Mucosa of rectum (tissue), 2 donors: ENCODE measurements around the gene MAP3K10.

Experiments used
- H3K27ac ChIP-seq, 2 donors: one replicate each; pipeline ENCODE4 v1.7.0; 2013; ENCODE audit warnings: inconsistent platforms in 2 of 2, low read depth in 2 of 2, low read length in 2 of 2
- H3K27me3 ChIP-seq, 2 donors: one replicate each; pipeline ENCODE4 v1.7.0; 2013; ENCODE audit warnings: low read length in 2 of 2; ENCODE audit not compliant: control insufficient read depth in 2 of 2, insufficient read depth in 2 of 2
- H3K36me3 ChIP-seq, 2 donors: one replicate each; pipeline ENCODE4 v1.7.0; 2013; ENCODE audit warnings: low read length in 2 of 2; ENCODE audit not compliant: control insufficient read depth in 2 of 2, insufficient read depth in 2 of 2
- H3K4me1 ChIP-seq, 2 donors: one replicate each; pipeline ENCODE4 v1.7.0; 2013; ENCODE audit warnings: low read length in 2 of 2, mild to moderate bottlenecking in 1 of 2; ENCODE audit not compliant: control insufficient read depth in 2 of 2, insufficient read depth in 2 of 2
- H3K4me3 ChIP-seq, 2 donors: one replicate each; pipeline ENCODE4 v1.7.0; 2013; ENCODE audit warnings: low read length in 2 of 2
- H3K9ac ChIP-seq, 2 donors: one replicate each; pipeline ENCODE4 v1.7.0; 2013; ENCODE audit warnings: low read length in 2 of 2, low read depth in 1 of 2, mild to moderate bottlenecking in 1 of 2
- H3K9me3 ChIP-seq, 2 donors: one replicate each; pipeline ENCODE4 v1.7.0; 2013; ENCODE audit warnings: low read length in 2 of 2; ENCODE audit not compliant: control insufficient read depth in 2 of 2
- donor health status: healthy.
- donor health status: Normal muscosa, but diverticular disease.

MAP3K10 gene

DNA sequence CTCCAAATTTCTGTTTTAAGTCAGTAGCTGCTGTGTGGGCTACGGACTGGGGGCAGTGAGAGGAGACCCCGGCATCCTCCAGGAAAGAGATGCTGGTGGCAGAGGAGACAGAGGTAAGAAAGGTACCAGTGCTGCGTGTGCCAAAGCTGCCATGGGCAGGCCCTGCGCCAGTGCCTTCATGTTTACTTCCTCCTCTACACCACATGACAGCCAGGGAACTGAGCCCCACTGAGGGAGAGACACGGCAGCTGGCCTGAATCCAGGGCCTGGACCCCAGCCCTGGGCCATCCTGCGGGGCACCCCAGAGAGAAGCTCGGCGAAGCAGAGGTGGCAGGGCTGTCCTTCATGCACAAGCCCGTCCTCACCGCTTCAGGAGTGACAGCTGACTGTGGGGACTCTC, 58.0 kb downstream of the MAP3K10 start:
- Histone ChIP-seq H3K9ac (no peak overlapping the region), H3K4me1 (no peaks in the 10 kb centered on the region), H3K9me3 (no peaks in the 10 kb centered on the region), H3K4me3 (no peak overlapping the region), H3K36me3 (peaks cover 13 to 24% of the 10 kb centered on the region in 2 donors), H3K27me3 (no peaks in the 10 kb centered on the region), H3K27ac (no peak overlapping the region)

DNA sequence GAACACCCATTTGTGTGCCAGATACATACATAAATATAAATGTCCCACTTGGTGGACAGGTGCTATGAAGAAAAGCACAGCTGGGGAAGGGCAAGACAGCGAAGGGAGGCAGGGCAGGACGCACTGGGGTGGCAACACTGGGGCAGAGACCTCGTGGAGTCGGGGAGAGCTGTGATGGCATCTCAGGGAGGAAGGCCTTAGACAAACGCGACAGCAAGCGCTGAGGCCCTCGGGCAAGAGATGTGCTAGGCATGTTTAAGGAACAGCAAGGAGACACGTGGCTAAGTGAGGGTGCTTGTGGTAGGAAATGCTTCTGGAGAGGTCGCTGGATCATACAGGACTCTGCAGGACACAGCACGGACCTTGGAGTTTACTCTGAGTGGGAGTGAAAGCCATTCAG, 58.6 kb downstream of the MAP3K10 start:
- Histone ChIP-seq H3K4me3 (no peak overlapping the region), H3K27ac (no peak overlapping the region), H3K9ac (no peak overlapping the region), H3K9me3 (no peaks in the 10 kb centered on the region), H3K36me3 (peaks cover 14 to 26% of the 10 kb centered on the region in 2 donors), H3K4me1 (no peaks in the 10 kb centered on the region), H3K27me3 (no peaks in the 10 kb centered on the region)

DNA sequence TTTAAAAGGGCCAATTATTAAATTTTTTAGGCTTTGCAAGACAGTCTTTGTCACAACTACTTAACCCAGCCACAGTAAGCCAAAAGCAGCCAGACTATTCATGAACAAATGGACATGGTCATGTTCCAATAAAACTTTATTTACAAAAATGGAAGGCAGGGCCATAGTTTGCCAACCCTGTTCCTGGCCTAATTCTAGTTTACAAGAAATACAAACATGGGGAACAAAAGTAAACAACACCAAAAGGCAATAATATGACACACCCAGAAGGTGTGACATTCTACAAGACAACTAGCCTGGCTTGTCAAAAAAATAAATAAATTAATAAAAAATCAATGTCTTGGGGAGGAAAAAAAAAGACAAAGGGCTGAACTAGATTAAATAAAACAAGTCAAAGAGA, 60.0 kb downstream of the MAP3K10 start:
- Histone ChIP-seq H3K27me3 (no peaks in the 10 kb centered on the region), H3K36me3 (peaks cover 24 to 40% of the 10 kb centered on the region in 2 donors), H3K4me1 (no peaks in the 10 kb centered on the region), H3K4me3 (no peak overlapping the region), H3K9me3 (no peaks in the 10 kb centered on the region), H3K27ac (no peak overlapping the region), H3K9ac (no peak overlapping the region)

DNA sequence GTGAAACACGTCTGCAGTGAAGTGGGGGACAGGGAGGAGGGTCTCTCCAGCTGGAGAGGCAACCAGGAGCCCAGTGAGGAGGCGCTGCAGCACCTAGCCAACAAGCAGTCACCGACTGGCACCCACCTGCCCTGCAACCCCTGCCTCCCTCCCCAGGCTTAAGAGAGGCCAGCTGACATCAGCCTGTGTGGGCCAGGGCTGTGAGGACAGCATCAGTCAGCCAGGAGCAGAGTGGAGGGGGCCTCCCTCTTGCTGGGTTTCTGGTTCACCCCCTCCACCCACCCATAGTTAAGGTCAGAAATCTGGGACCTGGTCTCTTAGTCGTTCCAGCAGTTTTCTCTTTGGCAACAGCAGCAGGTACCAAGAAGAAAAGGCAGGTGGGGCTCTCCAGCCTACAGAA, 60.8 kb downstream of the MAP3K10 start:
- Histone ChIP-seq H3K36me3 (peaks cover 30 to 48% of the 10 kb centered on the region in 2 donors), H3K9me3 (no peaks in the 10 kb centered on the region), H3K4me3 (no peak overlapping the region), H3K27me3 (no peaks in the 10 kb centered on the region), H3K4me1 (no peaks in the 10 kb centered on the region), H3K9ac (no peak overlapping the region), H3K27ac (no peak overlapping the region)

DNA sequence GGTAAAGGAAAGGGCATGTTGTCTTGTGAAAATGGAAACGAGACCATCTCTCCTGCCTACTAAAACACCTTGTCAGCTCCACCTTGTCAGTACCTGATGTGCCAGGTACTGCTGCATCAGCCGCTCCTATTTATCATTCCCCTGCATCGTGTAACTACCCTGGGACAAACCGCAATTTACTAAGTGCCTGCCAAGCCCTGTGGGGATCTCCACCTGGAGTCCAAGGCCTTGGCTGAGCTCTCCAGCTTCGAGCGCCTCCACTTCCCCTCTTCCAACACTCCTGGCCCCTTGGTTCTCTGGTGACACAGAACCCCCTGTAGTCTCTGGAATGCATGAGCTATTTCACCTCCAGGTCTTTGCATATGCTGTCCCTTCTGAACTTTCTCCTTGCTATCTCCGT, 61.2 kb downstream of the MAP3K10 start:
- no peak overlapping the region for H3K9ac ChIP-seq
- H3K36me3 ChIP-seq: peaks cover 30 to 48% of the 10 kb centered on the region in 2 donors
- H3K27me3 ChIP-seq: no peaks in the 10 kb centered on the region
- no peak overlapping the region for H3K4me3 ChIP-seq
- no peaks in the 10 kb centered on the region for H3K9me3 ChIP-seq
- H3K27ac ChIP-seq: no peak overlapping the region
- no peaks in the 10 kb centered on the region for H3K4me1 ChIP-seq

DNA sequence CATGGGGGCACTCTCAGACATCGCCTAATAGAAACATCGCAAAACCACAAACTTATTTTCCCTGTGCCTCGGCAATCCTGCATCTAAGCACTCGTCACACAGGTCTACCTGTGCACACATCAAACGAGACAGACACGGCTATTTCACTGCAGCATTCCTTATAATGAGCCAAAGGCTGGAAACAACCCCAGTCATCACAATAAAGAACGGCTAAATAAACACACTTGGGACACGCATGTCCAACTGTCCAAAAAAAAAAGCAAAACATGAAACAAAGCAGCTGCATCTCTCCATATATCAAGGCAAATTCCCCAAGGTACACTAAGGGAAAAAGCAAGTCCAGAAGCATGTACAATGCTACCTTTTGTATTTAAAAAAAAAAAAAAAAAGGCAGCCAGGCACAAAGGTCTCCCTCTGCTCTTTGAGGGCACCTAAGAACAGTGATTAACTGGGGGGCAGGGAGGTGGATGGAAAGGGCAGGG, 62.4 kb downstream of the MAP3K10 start:
- Histone ChIP-seq H3K27me3 (no peaks in the 10 kb centered on the region), H3K36me3 (peaks cover 30 to 44% of the 10 kb centered on the region in 2 donors), H3K4me3 (no peak overlapping the region), H3K4me1 (no peaks in the 10 kb centered on the region), H3K9ac (no peak overlapping the region), H3K27ac (no peak overlapping the region), H3K9me3 (no peaks in the 10 kb centered on the region)

DNA sequence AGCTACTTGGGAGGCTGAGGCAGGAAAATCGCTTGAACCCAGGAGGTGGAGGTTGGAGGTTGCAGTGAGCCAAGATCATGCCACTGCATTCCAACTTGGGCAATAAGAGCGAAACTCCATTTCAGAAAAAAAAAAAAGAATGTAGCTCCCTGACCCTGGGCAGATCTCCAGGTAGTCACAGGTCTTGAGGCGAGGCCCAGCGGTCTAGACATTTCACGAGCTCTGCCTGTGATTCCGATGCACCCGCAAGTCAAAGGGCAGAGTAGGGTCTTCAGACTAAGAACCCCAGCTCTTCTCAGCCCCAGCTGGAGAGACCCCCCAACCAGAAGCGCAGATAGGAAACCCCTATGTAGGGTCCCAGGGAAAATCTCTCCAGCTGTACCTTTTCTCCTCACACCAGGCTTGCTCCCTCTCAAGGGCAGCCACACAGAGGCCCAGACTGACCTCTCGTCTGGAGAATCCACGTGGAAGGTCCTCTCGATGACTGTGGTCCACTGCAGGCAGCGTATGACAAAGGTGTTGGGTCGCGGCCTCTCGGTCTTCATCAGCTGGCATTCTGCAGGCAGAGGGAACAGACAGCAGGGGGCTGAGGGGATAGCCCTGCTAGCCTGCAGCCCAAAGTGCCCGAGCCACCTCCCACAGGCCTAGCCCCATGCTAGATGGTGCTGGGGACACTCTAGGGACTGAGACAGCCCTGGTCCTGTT, 63.6 kb downstream of the MAP3K10 start:
- Histone ChIP-seq H3K36me3 (peaks cover 28 to 39% of the 10 kb centered on the region in 2 donors), H3K27me3 (no peaks in the 10 kb centered on the region), H3K9me3 (no peaks in the 10 kb centered on the region), H3K9ac (no peak overlapping the region), H3K4me1 (no peaks in the 10 kb centered on the region), H3K27ac (no peak overlapping the region), H3K4me3 (no peak overlapping the region)

DNA sequence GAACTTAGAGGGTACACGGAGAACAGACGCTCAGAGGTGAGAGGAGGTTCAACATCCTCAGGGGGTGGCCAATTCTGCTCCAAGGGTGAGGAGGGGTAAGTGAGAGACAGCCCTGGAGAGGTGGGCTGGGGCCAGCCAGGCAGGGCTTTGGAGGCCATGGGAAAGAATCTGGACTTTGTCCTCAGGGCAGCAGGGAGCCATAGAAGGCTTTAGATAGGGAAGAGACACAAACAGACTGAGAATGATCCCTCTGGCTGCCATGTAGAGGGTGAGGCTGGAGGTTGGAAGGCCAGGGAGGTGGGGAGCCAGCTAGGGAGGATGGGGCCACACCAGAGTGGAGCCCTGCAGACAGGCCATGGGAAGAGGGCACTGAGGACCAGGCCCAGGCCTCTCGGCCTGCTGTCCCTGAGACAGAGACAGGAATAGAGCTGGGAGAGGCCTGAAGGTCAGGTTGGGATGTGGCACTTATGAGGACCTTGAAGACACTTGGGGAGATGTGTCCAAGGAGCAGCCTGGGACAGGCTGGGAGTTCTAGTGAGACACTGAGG, 64.5 kb downstream of the MAP3K10 start:
- Histone ChIP-seq H3K9ac (no peak overlapping the region), H3K4me3 (no peak overlapping the region), H3K27me3 (no peaks in the 10 kb centered on the region), H3K4me1 (no peaks in the 10 kb centered on the region), H3K27ac (no peak overlapping the region), H3K9me3 (no peaks in the 10 kb centered on the region), H3K36me3 (peaks cover 26 to 37% of the 10 kb centered on the region in 2 donors)

DNA sequence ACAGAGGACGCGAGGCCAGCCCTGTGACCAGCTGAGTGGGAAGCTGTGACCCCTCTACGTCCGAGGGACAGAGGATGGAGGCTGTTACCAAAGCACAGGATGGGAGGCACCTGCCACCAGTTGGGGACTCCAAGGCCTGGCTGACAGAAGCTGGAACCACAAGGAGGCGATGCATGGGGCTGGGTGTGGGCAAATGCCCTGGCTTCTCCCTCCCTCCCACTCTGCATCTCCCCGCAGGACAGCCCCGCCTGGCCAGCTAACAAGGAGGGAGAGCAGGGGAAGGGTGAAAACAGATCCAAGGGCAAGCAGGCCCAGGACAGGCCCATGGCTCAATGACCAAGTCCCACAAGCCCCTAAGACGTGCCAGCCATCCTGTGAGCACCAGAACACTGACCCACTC, 65.3 kb downstream of the MAP3K10 start:
- Histone ChIP-seq H3K27me3 (no peaks in the 10 kb centered on the region), H3K9me3 (no peaks in the 10 kb centered on the region), H3K4me1 (no peaks in the 10 kb centered on the region), H3K9ac (no peak overlapping the region), H3K4me3 (no peak overlapping the region), H3K27ac (no peak overlapping the region), H3K36me3 (peaks cover 26 to 37% of the 10 kb centered on the region in 2 donors)

DNA sequence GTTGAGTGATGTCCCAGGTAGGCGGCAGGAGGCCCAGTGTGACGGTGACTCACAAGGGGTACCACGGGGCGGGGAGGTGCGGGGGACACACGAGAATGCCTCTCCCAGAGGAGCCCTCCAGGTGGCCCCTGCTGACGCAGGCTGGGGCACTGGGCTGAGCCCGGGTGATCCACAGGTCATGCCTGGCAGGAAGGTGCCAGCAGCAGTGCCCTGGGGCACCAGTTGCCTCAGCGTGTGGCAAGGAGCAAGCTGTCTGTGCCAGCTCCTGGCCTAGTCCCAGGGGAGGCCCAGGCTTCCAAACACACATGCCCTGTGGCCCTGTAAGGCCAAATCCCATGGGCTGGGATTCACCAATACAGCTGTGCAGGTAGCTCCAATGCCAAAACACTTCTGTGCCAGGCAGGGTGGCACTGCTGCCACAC, 65.9 kb downstream of the MAP3K10 start:
- Histone ChIP-seq H3K4me3 (no peak overlapping the region), H3K9ac (no peak overlapping the region), H3K27ac (no peak overlapping the region), H3K9me3 (no peaks in the 10 kb centered on the region), H3K36me3 (peaks cover 26 to 37% of the 10 kb centered on the region in 2 donors), H3K4me1 (no peaks in the 10 kb centered on the region), H3K27me3 (no peaks in the 10 kb centered on the region)
